Tibial artery (tissue), 4 donors: Measurements from ENCODE around the gene DPEP2.
A peak's percentile ranks its signal among the peaks of the same experiment; 100 is the strongest.
"Not testable (repeated sequence)": the region's sequence is repeated elsewhere in the genome, so short reads cannot be mapped to it uniquely, and the experiment has no call there.

Experiments used
- DNase-seq, 2 donors: peaks; one replicate each; pipeline ENCODE4 v3.0.0-alpha.2; 2019
- H3K27ac ChIP-seq, 2 donors: fragments of 200-600 bp; sonication (generic) in 1 of 2; 1 replicate in 1 of 2; 2 replicates in 1 of 2; pipeline ENCODE4 v1.5.1; 2018 to 2019; ENCODE audit warnings: mild to moderate bottlenecking in 1 of 2
- H3K27me3 ChIP-seq, 2 donors: fragments of 200-600 bp; sonication (generic) in 1 of 2; one replicate each; pipeline versions ENCODE4 v1.5.1 to v1.6.0; 2016 to 2019
- H3K36me3 ChIP-seq, 3 donors: fragments of 200-600 bp; sonication (generic) in 2 of 3; one replicate each; pipeline ENCODE4 v1.5.1; 2016 to 2019; ENCODE audit warnings: mild to moderate bottlenecking in 2 of 3
- H3K4me1 ChIP-seq, 4 donors: fragments of 200-600 bp; sonication (generic) in 2 of 4; 1 replicate in 3 of 4; 2 replicates in 1 of 4; pipeline ENCODE4 v1.5.1; 2016 to 2019
- H3K4me3 ChIP-seq, 2 donors: fragments of 200-600 bp; sonication (generic) in 1 of 2; 1 replicate in 1 of 2; 2 replicates in 1 of 2; pipeline ENCODE4 v1.5.1; 2018 to 2019; ENCODE audit warnings: mild to moderate bottlenecking in 2 of 2
- H3K9me3 ChIP-seq, 3 donors: fragments of 200-600 bp; sonication (generic) in 1 of 3; one replicate each; pipeline ENCODE4 v1.5.1; 2016 to 2019
- intact Hi-C: fragments of 100-400 bp; cut with DNase I; formaldehyde crosslinking; loops from one replicate; pipeline ENCODE4 v1.15.0; 2023; ENCODE audit warnings: low total_unique reads
- TF ChIP-seq, protein P1 (sequence below), 2 experiments: fragments of 200-600 bp in 1 of 2; fragments of 450-650 bp in 1 of 2; IDR thresholded peaks; one replicate each; pipeline ENCODE4 v1.5.1; 2017 to 2019; ENCODE audit warnings: antibody characterized with exemption in 2 of 2, mild to moderate bottlenecking in 1 of 2, moderate library complexity in 1 of 2

Gene DPEP2

DNA sequence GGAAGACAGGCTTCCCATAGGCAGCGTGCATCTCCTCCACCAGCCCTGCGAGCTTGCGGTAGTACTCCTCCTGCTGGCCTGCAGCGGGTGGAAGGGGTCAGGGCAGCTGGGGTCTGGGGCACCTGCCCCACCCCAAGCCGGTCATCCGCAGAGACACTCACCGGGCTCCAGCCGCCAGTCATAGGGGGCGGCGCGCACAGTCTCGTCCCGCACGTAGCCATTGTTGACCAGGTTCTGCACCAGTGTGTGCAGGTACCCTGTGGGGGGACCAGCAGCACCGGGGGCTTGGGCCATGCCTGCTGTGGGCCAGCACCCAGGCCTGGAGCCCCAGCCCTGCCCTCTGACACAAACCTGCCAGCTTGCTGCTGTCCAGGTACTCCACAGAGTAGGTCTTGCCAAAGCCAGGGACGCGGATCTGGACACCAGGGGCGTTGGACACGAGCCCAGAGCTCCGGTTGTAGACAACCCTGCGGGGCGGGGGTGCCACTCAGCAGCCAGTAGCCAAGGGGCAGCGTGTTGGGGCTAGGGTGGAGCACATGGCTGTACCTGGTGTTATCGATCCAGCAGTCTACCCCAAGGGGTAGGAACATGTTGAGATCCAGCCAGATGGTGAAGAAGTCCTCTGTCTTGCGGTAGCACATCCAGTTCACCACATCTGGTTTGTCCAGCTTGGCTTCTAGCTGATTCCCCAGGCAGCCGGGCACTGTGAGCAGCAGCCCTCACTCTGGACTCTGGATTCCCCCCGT is 56.6 kb downstream of the DPEP2 start:
- H3K27ac ChIP-seq, result peak overlapping the region in 1 of 2 donors; percentile 20
- no peaks in the 10 kb centered on the region for H3K27me3 ChIP-seq
- no peak overlapping the region for H3K4me3 ChIP-seq
- DNase-seq, result peak in 1 of 2 donors; percentile 23
- peaks cover 0 to 23% (median 18%) of the 10 kb centered on the region in 4 donors for H3K4me1 ChIP-seq
- TF ChIP-seq, protein P1, sequence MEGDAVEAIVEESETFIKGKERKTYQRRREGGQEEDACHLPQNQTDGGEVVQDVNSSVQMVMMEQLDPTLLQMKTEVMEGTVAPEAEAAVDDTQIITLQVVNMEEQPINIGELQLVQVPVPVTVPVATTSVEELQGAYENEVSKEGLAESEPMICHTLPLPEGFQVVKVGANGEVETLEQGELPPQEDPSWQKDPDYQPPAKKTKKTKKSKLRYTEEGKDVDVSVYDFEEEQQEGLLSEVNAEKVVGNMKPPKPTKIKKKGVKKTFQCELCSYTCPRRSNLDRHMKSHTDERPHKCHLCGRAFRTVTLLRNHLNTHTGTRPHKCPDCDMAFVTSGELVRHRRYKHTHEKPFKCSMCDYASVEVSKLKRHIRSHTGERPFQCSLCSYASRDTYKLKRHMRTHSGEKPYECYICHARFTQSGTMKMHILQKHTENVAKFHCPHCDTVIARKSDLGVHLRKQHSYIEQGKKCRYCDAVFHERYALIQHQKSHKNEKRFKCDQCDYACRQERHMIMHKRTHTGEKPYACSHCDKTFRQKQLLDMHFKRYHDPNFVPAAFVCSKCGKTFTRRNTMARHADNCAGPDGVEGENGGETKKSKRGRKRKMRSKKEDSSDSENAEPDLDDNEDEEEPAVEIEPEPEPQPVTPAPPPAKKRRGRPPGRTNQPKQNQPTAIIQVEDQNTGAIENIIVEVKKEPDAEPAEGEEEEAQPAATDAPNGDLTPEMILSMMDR (IDR thresholded peaks at IDR 0.05), result no peak
- H3K36me3 ChIP-seq, result peaks cover 54 to 73% (median 59%) of the 10 kb centered on the region in 3 donors
- H3K9me3 ChIP-seq, result no peaks in the 10 kb centered on the region
- intact Hi-C loops, result no loop called here

DNA sequence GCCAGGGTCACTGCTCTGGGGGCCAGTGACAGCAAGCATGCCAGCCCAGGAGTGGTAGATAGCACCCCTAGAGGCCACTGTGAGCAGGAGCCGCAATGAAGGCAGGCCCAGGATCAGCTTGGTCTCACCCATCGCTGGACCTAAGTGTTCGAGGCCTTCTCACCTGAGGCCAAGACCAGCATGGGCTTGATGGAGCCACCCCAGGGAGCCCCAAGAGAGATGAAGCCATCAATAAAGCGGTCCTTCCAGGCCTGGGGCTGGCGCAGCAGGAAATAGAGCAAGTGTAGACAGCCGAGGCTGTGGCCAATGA is 57.1 kb downstream of the DPEP2 start:
- intact Hi-C loops, result no loop called here
- H3K4me1 ChIP-seq, result peaks cover 0 to 28% (median 22%) of the 10 kb centered on the region in 4 donors
- no peak overlapping the region for H3K4me3 ChIP-seq
- H3K36me3 ChIP-seq, result peaks cover 49 to 68% (median 54%) of the 10 kb centered on the region in 3 donors
- TF ChIP-seq, protein P1 (IDR thresholded peaks at IDR 0.05), result peak; percentile 47 to 62
- DNase-seq, result peak in 1 of 2 donors; percentile 25
- H3K27me3 ChIP-seq, result no peaks in the 10 kb centered on the region
- peak overlapping the region in 1 of 2 donors; percentile 20 for H3K27ac ChIP-seq
- H3K9me3 ChIP-seq, result no peaks in the 10 kb centered on the region

DNA sequence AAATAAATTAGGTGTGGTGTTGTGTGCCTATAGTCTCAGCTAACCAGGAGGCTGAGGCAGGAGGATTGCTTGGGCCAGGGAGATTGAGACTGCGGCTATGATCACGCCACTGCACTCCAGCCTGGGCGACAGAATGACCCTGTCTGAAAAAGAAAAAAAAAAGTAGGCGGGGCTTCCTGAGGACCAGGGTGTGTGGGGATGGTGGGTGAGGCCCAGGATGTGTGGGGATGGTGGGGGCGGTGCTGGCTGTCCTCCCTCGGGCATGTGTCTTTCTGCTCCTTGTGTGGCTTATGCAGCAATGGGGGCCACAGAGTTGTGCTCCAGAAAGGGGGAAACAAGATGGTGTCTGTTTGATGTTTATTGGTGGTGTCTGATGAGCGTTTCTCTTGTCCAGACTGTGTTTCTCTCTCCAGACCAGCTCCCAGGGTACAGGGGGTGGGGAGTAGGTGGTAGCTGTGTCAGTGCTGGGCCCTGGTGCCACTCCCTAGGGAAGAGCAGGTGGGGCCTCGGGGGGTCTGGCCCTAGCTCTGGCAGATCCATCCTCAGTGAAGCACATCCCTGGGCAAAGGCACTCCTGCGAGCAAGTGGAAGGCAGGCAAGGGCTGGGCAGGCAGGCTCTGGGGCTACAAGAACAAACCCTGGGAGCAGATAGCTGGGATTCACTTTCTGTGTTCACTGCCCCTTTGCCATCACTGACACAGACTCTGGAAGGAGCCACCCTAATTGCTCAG is 57.6 kb downstream of the DPEP2 start:
- Histone ChIP-seq H3K4me1 (peaks cover 0 to 32% (median 26%) of the 10 kb centered on the region in 4 donors), H3K4me3 (no peak overlapping the region), H3K9me3 (no peaks in the 10 kb centered on the region), H3K27me3 (no peaks in the 10 kb centered on the region), H3K36me3 (peaks cover 44 to 63% (median 49%) of the 10 kb centered on the region in 3 donors), H3K27ac (no peak overlapping the region)
- TF ChIP-seq, protein P1 (IDR thresholded peaks at IDR 0.05), result no peak
- intact Hi-C loops, result no loop called here
- peak in 1 of 2 donors; percentile 17 for DNase-seq

DNA sequence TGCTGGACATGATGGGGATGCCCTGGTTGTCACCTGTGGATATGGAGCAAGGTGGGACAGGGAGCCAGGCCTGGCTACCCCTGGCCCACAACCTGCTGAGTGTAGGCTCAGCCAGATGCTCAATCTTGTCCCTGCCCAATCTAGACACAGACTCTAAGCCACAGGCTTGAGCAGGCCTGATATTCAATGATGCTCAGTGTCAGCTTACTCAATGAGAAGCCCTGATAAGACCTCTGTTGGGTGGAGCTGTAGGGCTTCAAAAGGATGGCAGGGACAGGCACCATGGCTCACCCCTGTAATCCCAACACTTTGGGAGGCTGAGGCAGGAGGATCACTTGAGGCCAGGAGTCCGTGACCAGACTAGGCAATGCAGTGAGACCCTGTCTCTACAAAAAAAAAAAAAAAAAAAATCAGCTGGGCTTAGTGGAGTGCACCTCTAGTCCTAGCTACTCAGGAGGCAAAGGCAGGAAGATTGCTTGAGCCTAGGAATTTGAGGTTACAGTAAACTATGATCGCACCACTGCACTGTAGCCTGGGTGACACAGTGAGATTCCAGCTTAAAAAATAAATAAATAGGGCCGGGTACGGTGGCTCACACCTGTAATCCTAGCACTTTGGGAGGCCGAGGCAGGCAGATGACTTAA is 58.7 kb downstream of the DPEP2 start:
- peaks cover 33 to 52% (median 38%) of the 10 kb centered on the region in 3 donors for H3K36me3 ChIP-seq
- peaks cover 0 to 32% (median 26%) of the 10 kb centered on the region in 4 donors for H3K4me1 ChIP-seq
- intact Hi-C loops, result no loop called here
- no peaks in the 10 kb centered on the region for H3K9me3 ChIP-seq
- H3K27ac ChIP-seq, result no peak overlapping the region
- H3K4me3 ChIP-seq, result no peak overlapping the region
- TF ChIP-seq, protein P1 (IDR thresholded peaks at IDR 0.05), result no peak
- DNase-seq, result no peak
- H3K27me3 ChIP-seq, result no peaks in the 10 kb centered on the region

DNA sequence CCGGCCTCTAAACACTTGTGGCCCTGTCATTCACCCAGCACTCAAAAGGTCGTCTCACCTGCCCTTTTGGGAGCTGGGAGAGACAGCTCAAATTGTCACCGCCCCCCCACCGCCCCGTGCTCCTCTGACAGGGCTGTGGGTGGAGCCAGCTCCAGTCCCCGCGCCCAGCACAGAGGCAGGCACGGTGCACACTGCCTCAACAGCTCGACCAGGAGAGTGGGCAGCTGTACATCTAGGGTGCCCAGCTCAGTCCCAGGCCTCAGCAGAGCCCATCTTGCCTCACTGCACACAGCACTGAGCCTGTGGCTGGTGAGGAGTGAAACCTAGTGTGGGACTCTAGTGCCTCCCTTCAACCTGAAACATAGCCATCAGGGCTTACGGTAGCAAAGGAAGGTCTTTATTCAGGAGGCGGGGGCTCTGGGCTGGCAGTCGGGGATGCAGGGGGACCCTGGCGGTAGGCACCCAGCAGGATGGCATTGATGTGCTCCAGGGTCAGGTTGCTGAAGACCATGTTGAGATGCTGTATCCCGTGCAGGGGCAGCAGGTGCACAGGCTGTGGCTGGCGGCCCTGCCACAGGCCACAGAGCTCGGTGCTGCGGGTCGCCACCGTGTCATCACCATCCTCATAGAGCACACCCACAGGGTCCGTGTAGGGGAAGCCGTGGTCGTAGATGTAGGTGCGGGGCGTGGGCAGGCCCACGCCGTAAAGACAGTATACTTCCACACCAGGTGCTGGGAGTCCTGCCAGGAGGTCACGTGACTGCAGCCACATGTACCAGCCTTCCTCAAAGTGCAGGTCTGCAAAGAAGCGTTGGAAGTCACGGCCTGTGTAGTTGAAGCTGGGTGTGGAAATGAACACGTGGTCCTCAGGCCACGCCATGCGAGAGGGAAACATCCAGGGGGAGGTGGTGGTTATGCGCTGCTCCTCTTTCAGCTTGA is 59.5 kb downstream of the DPEP2 start:
- H3K36me3 ChIP-seq, result peaks cover 25 to 44% (median 30%) of the 10 kb centered on the region in 3 donors
- no peak overlapping the region for H3K4me3 ChIP-seq
- intact Hi-C loops, result no loop called here
- peaks cover 0 to 36% (median 29%) of the 10 kb centered on the region in 4 donors for H3K4me1 ChIP-seq
- no peaks in the 10 kb centered on the region for H3K27me3 ChIP-seq
- DNase-seq, result peak in 1 of 2 donors; percentile 51
- H3K27ac ChIP-seq, result no peak overlapping the region
- H3K9me3 ChIP-seq, result no peaks in the 10 kb centered on the region
- TF ChIP-seq, protein P1 (IDR thresholded peaks at IDR 0.05), result no peak

DNA sequence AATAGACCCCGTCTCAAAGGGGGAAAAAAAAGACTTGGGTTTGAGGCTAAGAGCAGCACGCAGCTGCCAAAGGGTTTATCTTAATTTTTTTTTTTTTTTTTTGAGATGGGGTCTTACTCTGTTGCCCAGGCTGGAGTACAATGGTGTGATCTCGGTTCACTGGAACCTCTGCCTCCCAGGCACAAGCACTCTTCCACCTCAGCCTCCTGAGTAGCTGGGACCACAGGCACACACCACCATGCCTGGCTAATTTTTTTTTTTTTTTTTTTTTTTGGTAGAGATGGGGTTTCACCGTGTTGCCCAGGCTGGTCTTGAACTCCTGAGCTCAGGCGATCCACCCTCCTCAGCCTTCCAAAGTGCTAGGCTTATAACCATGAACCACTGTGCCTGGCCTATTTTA is 61.6 kb downstream of the DPEP2 start:
- peak overlapping the region in 1 of 2 donors; percentile 88 for H3K27ac ChIP-seq
- H3K9me3 ChIP-seq, H3K4me3 ChIP-seq, DNase-seq, intact Hi-C loops, H3K27me3 ChIP-seq: not testable (repeated sequence)
- peaks cover 18 to 38% (median 19%) of the 10 kb centered on the region in 3 donors for H3K36me3 ChIP-seq
- H3K4me1 ChIP-seq, result peaks cover 0 to 21% (median 19%) of the 10 kb centered on the region in 4 donors
